Measurements from ENCODE around the gene PRDM15.

GRCh38 chr21:41883582-41883981 lies 4.4 kb upstream of the PRDM15 start:
- TF ChIP-seq CTCF (IDR thresholded peaks at IDR 0.05; ENCODE audit: low read depth, low read length): no peak
- TF ChIP-seq EZH2phosphoT487 (IDR thresholded peaks at IDR 0.05; ENCODE audit: low read depth): no peak

Measured in OCI-LY3 (cell line).